K562 (cell line): ENCODE results near the gene RBL1.

Source experiments
- JUNB ChIP-seq: fragments of 450-650 bp; formaldehyde crosslinking; conservative IDR thresholded peaks from 2 replicates; pipeline ENCODE4 v1.4.0; 2020; ENCODE audit warnings: mild to moderate bottlenecking
- MEIS2 ChIP-seq: fragments of 450-650 bp; IDR thresholded peaks from 2 replicates; pipeline ENCODE4 v1.6.1; 2014; ENCODE audit warnings: mild to moderate bottlenecking; ENCODE audit not compliant: partially characterized antibody
- MXI1 ChIP-seq: IDR thresholded peaks from 2 replicates; pipeline ENCODE4 v1.6.1; 2011; ENCODE audit warnings: low read depth, mild to moderate bottlenecking, improper control_type of control experiment, low read length
- PHF20 ChIP-seq: fragments of 450-650 bp; IDR thresholded peaks from 2 replicates; pipeline ENCODE4 v1.6.1; 2018; ENCODE audit not compliant: partially characterized antibody
- POLR2AphosphoS5 ChIP-seq: IDR thresholded peaks from 2 replicates; pipeline ENCODE4 v1.6.1; 2011; ENCODE audit warnings: mild to moderate bottlenecking, low read depth, low read length, moderate library complexity; ENCODE audit not compliant: control insufficient read depth, insufficient read depth
- TAF1 ChIP-seq: IDR thresholded peaks from 2 replicates; pipeline ENCODE4 v1.6.1; 2011; ENCODE audit warnings: mild to moderate bottlenecking, low read length, moderate library complexity; ENCODE audit not compliant: insufficient read depth, control insufficient read depth, severe bottlenecking; ENCODE audit errors: extremely low read depth

DNA sequence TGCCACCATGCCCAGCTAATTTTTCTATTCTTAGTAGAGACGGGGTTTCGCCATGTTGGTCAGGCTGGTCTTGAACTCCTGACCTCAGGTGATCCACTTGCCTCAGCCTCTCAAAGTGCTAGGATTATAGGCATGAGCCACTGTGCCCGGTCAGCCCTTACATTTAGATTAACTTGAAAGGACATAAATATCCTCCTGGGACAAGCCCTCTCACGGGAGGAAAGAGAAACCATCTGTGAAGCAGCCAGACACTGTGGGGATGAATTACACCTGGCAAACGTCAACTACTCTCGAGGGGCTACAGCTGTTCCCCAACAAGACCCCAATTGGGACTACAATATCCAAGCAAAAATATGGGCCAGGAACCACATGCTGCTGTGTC lies 111.5 kb downstream of the RBL1 start:
- TF ChIP-seq TAF1 (no peak), MXI1 (no peak), JUNB (no peak), PHF20 (no peak), MEIS2 (no peak), POLR2AphosphoS5 (no peak)
